H9 (cell line): Measurements from ENCODE around the gene STRIP1. TPM values are rescaled to one million over a fixed set of nuclear protein-coding genes. Genes with fewer than 3 reads are reported as not detected.

Source experiments
- DNase-seq: peaks from one replicate; pipeline ENCODE4 v3.0.0-alpha.2; 2017
- H2AFZ ChIP-seq: one replicate; pipeline ENCODE4 v1.6.1; 2013; ENCODE audit warnings: mild to moderate bottlenecking, low read length, control low read depth, moderate library complexity
- H2AK5ac ChIP-seq: 2 replicates; pipeline ENCODE4 v1.6.1; 2013; ENCODE audit warnings: low read length, control low read depth, mixed read lengths; ENCODE audit not compliant: insufficient read length
- H2BK120ac ChIP-seq: one replicate; pipeline ENCODE4 v1.6.1; 2013; ENCODE audit warnings: low read depth, mild to moderate bottlenecking, low read length, control low read depth, inconsistent platforms; ENCODE audit not compliant: poor library complexity, severe bottlenecking
- H2BK12ac ChIP-seq: 2 replicates; pipeline ENCODE4 v1.6.1; 2013; ENCODE audit warnings: low read length, control low read depth, mixed read lengths, low read depth; ENCODE audit not compliant: insufficient read length
- H2BK15ac ChIP-seq: 2 replicates; pipeline ENCODE4 v1.6.1; 2013; ENCODE audit warnings: low read depth, low read length, control low read depth
- H2BK20ac ChIP-seq: one replicate; pipeline ENCODE4 v1.6.1; 2013; ENCODE audit warnings: low read depth, mild to moderate bottlenecking, low read length, control low read depth, inconsistent platforms; ENCODE audit not compliant: poor library complexity, severe bottlenecking
- H2BK5ac ChIP-seq: 2 replicates; pipeline ENCODE4 v1.6.1; 2013; ENCODE audit warnings: low read length, control low read depth, mixed read lengths; ENCODE audit not compliant: insufficient read length
- H3K14ac ChIP-seq: 2 replicates; pipeline ENCODE4 v1.6.1; 2013; ENCODE audit warnings: low read length, control low read depth; ENCODE audit not compliant: insufficient read depth
- H3K18ac ChIP-seq: 2 replicates; pipeline ENCODE4 v1.6.1; 2013; ENCODE audit warnings: low read depth, mild to moderate bottlenecking, mixed read lengths, low read length, control low read depth; ENCODE audit not compliant: insufficient read length
- H3K23ac ChIP-seq: 2 replicates; pipeline ENCODE4 v1.6.1; 2013; ENCODE audit warnings: low read length, control low read depth, mixed read lengths, low read depth; ENCODE audit not compliant: insufficient read length
- H3K23me2 ChIP-seq: 2 replicates; pipeline ENCODE4 v1.6.1; 2013; ENCODE audit warnings: low read depth, mild to moderate bottlenecking, mixed read lengths, low read length, control low read depth; ENCODE audit not compliant: insufficient read length, poor library complexity, severe bottlenecking
- H3K27ac ChIP-seq: 2 replicates; pipeline ENCODE4 v1.5.1; 2013; ENCODE audit warnings: low read length, control low read depth, mixed read lengths, low read depth; ENCODE audit not compliant: insufficient read length
- H3K27me3 ChIP-seq: 2 replicates; pipeline ENCODE4 v1.6.1; 2013; ENCODE audit warnings: low read length, control low read depth, inconsistent platforms; ENCODE audit not compliant: insufficient read depth
- H3K4ac ChIP-seq: 2 replicates; pipeline ENCODE4 v1.6.1; 2013; ENCODE audit warnings: low read depth, mild to moderate bottlenecking, control low read depth, inconsistent platforms, low read length, moderate library complexity
- H3K4me1 ChIP-seq: 2 replicates; pipeline ENCODE4 v1.6.1; 2013; ENCODE audit warnings: low read length, control low read depth, inconsistent platforms; ENCODE audit not compliant: insufficient read depth
- H3K4me2 ChIP-seq: 2 replicates; pipeline ENCODE4 v1.6.1; 2013; ENCODE audit warnings: low read length, control low read depth, mixed read lengths; ENCODE audit not compliant: insufficient read length, insufficient read depth
- H3K56ac ChIP-seq: 2 replicates; pipeline ENCODE4 v1.6.1; 2013; ENCODE audit warnings: low read depth, mild to moderate bottlenecking, mixed read lengths, low read length, control low read depth; ENCODE audit not compliant: insufficient read length
- H3K79me1 ChIP-seq: 2 replicates; pipeline ENCODE4 v1.6.1; 2013; ENCODE audit warnings: low read depth, mild to moderate bottlenecking, moderate library complexity, low read length, control low read depth, inconsistent platforms; ENCODE audit not compliant: insufficient read depth, poor library complexity, severe bottlenecking
- H3K79me2 ChIP-seq: 2 replicates; pipeline ENCODE4 v1.6.1; 2013; ENCODE audit warnings: low read length, control low read depth, inconsistent platforms; ENCODE audit not compliant: insufficient read depth
- H3K9ac ChIP-seq: 2 replicates; pipeline ENCODE4 v1.6.1; 2013; ENCODE audit warnings: low read length, control low read depth, mixed read lengths; ENCODE audit not compliant: insufficient read length; ENCODE audit errors: extremely low read depth
- H3K9me3 ChIP-seq: one replicate; pipeline ENCODE4 v1.6.1; 2013; ENCODE audit warnings: low read depth, low read length, inconsistent platforms; ENCODE audit not compliant: control insufficient read depth
- H3T11ph ChIP-seq: one replicate; pipeline ENCODE4 v1.6.1; 2013; ENCODE audit warnings: mild to moderate bottlenecking, low read length, control low read depth, inconsistent platforms
- H4K20me1 ChIP-seq: one replicate; pipeline ENCODE4 v1.6.1; 2013; ENCODE audit not compliant: control insufficient read depth, insufficient read length, insufficient read depth
- H4K5ac ChIP-seq: 2 replicates; pipeline ENCODE4 v1.6.1; 2013; ENCODE audit warnings: low read depth, mild to moderate bottlenecking, mixed read lengths, low read length, control low read depth; ENCODE audit not compliant: insufficient read length
- H4K8ac ChIP-seq: replicated peaks from 2 replicates; pipeline ENCODE4 v1.6.1; 2013; ENCODE audit warnings: low read length, control low read depth, mixed read lengths, low read depth; ENCODE audit not compliant: insufficient read length
- H4K91ac ChIP-seq: 2 replicates; pipeline ENCODE4 v1.6.1; 2013; ENCODE audit warnings: low read depth, mild to moderate bottlenecking, moderate library complexity, mixed read lengths, low read length, control low read depth; ENCODE audit not compliant: insufficient read length
- H3K27ac Mint-ChIP-seq, 3 experiments: 2 replicates in 2 of 3; 3 replicates in 1 of 3; pipeline ENCODE4 v1.8.0; 2020 to 2021; ENCODE audit warnings: mixed read lengths in 3 of 3, mild to moderate bottlenecking in 1 of 3, moderate library complexity in 1 of 3
- H3K27me3 Mint-ChIP-seq: 2 replicates; pipeline ENCODE4 v1.8.0; 2021; ENCODE audit warnings: low read depth, mild to moderate bottlenecking, moderate library complexity, mixed read lengths
- H3K36me3 Mint-ChIP-seq, 3 experiments: 2 replicates in 2 of 3; 3 replicates in 1 of 3; pipeline ENCODE4 v1.8.0; 2020 to 2021; ENCODE audit warnings: low read depth in 3 of 3, mixed read lengths in 3 of 3; ENCODE audit not compliant: insufficient read depth in 1 of 3
- H3K4me1 Mint-ChIP-seq, 2 experiments: 2 replicates each; pipeline ENCODE4 v1.8.0; 2020; ENCODE audit warnings: mixed read lengths in 2 of 2
- H3K4me3 Mint-ChIP-seq, 2 experiments: 2 replicates in 1 of 2; 3 replicates in 1 of 2; pipeline ENCODE4 v1.8.0; 2020 to 2021; ENCODE audit warnings: mild to moderate bottlenecking in 2 of 2, mixed read lengths in 2 of 2, moderate library complexity in 1 of 2
- H3K9me3 Mint-ChIP-seq, 2 experiments: 2 replicates in 1 of 2; 3 replicates in 1 of 2; pipeline ENCODE4 v1.8.0; 2020; ENCODE audit warnings: mild to moderate bottlenecking in 2 of 2, mixed read lengths in 2 of 2, moderate library complexity in 1 of 2
- CTCF ChIP-seq: fragments of 200-600 bp; sonication (generic); conservative IDR thresholded peaks from 3 replicates; pipeline ENCODE4 v1.8.0; 2021; ENCODE audit warnings: antibody characterized with exemption, mild to moderate bottlenecking
- WGBS: extraction: QIAGEN DNeasy Blood & Tissue Kit; methylation state at CpG from one replicate; pipeline ENCODE4 v1.1.7; 2013; ENCODE audit warnings: missing lambda C conversion rate, low lambda C conversion rate, mixed read lengths; ENCODE audit not compliant: insufficient read length; ENCODE audit errors: extremely low coverage; 5-methylcytosine and 5-hydroxymethylcytosine counted together
- total RNA-seq: library from RNA; stranded (reverse); gene quantifications from 2 replicates; pipeline ENCODE4 v1.2.1, GENCODE V29; 2021

The STRIP1 gene
- total RNA-seq, 1 experiment from 2014 or later, result 43.6 TPM

GRCh38 chr1:110011527-110012041 is 22.8 kb upstream of the STRIP1 start:
- peaks cover 5% of the 10 kb centered on the region; the same call in 1 of the 2 replicates for H3K4me1 ChIP-seq
- Mint-ChIP-seq H3K4me1 (peaks cover 11 to 15% of the 10 kb centered on the region in 2 experiments), H3K9me3 (no peaks in the 10 kb centered on the region), H3K27me3 (no peaks in the 10 kb centered on the region), H3K27ac (no peak overlapping the region; a peak in 1 of 7 replicates), H3K4me3 (no peak overlapping the region), H3K36me3 (peaks cover 34 to 74% (median 71%) of the 10 kb centered on the region in 3 experiments; a peak in 6 of 7 replicates)
- H4K20me1 ChIP-seq, result no peaks in the 10 kb centered on the region
- H3K18ac ChIP-seq, result no peak overlapping the region
- no peak overlapping the region for H2BK15ac ChIP-seq
- H3K27me3 ChIP-seq, result no peaks in the 10 kb centered on the region
- H3K79me1 ChIP-seq, result no peaks in the 10 kb centered on the region
- no peak overlapping the region for H3K4me2 ChIP-seq
- H3K4ac ChIP-seq, result no peak overlapping the region
- no peak overlapping the region for H3T11ph ChIP-seq
- H4K5ac ChIP-seq, result no peak overlapping the region
- H3K9me3 ChIP-seq, result no peaks in the 10 kb centered on the region
- H2AK5ac ChIP-seq, result no peak overlapping the region
- no peak overlapping the region for H3K14ac ChIP-seq
- H2BK20ac ChIP-seq, result no peak overlapping the region
- H2BK120ac ChIP-seq, result no peak overlapping the region
- H3K23me2 ChIP-seq, result no peaks in the 10 kb centered on the region
- no peak overlapping the region for H2BK12ac ChIP-seq
- DNase-seq, result peak; percentile 39
- H3K27ac ChIP-seq, result no peak overlapping the region
- no peak overlapping the region for H3K23ac ChIP-seq
- H3K9ac ChIP-seq, result no peak overlapping the region
- no peak overlapping the region for H4K8ac ChIP-seq
- H2BK5ac ChIP-seq, result no peak overlapping the region
- H2AFZ ChIP-seq, result no peak overlapping the region
- no CpG with 5 or more reads among the region's 2 CpGs for WGBS
- peaks cover under 1% of the 10 kb centered on the region; the same call in 1 of the 2 replicates for H3K79me2 ChIP-seq
- no peak overlapping the region for H4K91ac ChIP-seq
- TF ChIP-seq CTCF, result peak; percentile 69
- no peak overlapping the region for H3K56ac ChIP-seq
